CD1c-positive myeloid dendritic cell (primary cell): ENCODE results near the gene CH25H.
"Not testable (repeated sequence)": the region's sequence is repeated elsewhere in the genome, so short reads cannot be mapped to it uniquely, and the experiment has no call there.

Experiments used
- DNase-seq: peaks from one replicate; pipeline ENCODE4 v3.0.0-alpha.2; 2016; ENCODE audit errors: extremely low spot score

The CH25H gene

GRCh38 chr10:89207181-89207800, at the start of gene CH25H:
Gene CH25H, minus strand, starts transcription at chr10:89207317. Its CDS starts 25 bp downstream, at chr10:89207292.
- DNase-seq: peak; percentile 77

GRCh38 chr10:89256340-89256739, 49.2 kb upstream of the CH25H start:
- DNase-seq: peak; percentile 71

GRCh38 chr10:89255793-89256192, 48.7 kb upstream of the CH25H start:
- no peak for DNase-seq

- DNase-seq: not testable (repeated sequence)
Measured at GRCh38 chr10:89255091-89255579, 48.0 kb upstream of the CH25H start.

GRCh38 chr10:89252225-89252585, 45.1 kb upstream of the CH25H start:
- no peak for DNase-seq

- DNase-seq: peak; percentile 99
Measured at GRCh38 chr10:89251409-89252224, 44.5 kb upstream of the CH25H start, which contains the start of gene LIPA. Gene LIPA, minus strand, starts transcription at chr10:89251775. Its CDS starts 4,127 bp downstream, at chr10:89247648.

- no peak for DNase-seq
Measured at GRCh38 chr10:89250865-89251408, 43.8 kb upstream of the CH25H start.

GRCh38 chr10:89248990-89249389, 41.9 kb upstream of the CH25H start:
- DNase-seq: peak; percentile 55

GRCh38 chr10:89247623-89248022, 40.5 kb upstream of the CH25H start:
- DNase-seq: not testable (repeated sequence)

- peak; percentile 53 for DNase-seq
Measured at GRCh38 chr10:89245802-89246201, 38.7 kb upstream of the CH25H start.

- peak; percentile 96 for DNase-seq
Measured at GRCh38 chr10:89242840-89243568, 35.9 kb upstream of the CH25H start.

GRCh38 chr10:89242345-89242684, 35.2 kb upstream of the CH25H start:
- DNase-seq: no peak

GRCh38 chr10:89241486-89242344, 34.6 kb upstream of the CH25H start:
- DNase-seq: peak; percentile 93

GRCh38 chr10:89241026-89241425, 33.9 kb upstream of the CH25H start:
- DNase-seq: no peak

GRCh38 chr10:89240519-89240918, 33.4 kb upstream of the CH25H start:
- no peak for DNase-seq

GRCh38 chr10:89238956-89239644, 32.0 kb upstream of the CH25H start:
- DNase-seq: peak; percentile 73

GRCh38 chr10:89237849-89238248, 30.7 kb upstream of the CH25H start:
- no peak for DNase-seq

- peak; percentile 50 for DNase-seq
Measured at GRCh38 chr10:89236226-89236797, 29.2 kb upstream of the CH25H start.

GRCh38 chr10:89235073-89235798, 28.1 kb upstream of the CH25H start:
- peak; percentile 96 for DNase-seq
